ENCODE measurements around the gene LRRC74A.
"Not testable (repeated sequence)": the region's sequence is repeated elsewhere in the genome, so short reads cannot be mapped to it uniquely, and the experiment has no call there.

Gene LRRC74A

DNA sequence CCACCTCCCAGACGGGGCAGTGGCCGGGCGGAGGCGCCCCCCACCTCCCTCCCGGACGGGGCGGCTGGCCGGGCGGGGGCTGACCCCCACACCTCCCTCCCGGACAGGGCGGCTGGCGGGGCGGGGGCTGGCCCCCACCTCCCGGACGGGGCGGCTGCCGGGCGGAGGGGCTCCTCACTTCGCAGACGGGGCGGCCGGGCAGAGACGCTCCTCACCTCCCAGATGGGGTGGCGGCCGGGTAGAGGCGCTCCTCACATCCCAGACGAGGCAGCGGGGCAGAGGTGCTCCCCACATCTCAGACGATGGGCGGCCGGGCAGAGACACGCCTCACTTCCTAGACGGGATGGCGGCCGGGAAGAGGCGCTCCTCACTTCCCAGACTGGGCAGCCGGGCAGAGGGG lies 71.8 kb downstream of the LRRC74A start:
- not testable (repeated sequence) for DNase-seq

DNA sequence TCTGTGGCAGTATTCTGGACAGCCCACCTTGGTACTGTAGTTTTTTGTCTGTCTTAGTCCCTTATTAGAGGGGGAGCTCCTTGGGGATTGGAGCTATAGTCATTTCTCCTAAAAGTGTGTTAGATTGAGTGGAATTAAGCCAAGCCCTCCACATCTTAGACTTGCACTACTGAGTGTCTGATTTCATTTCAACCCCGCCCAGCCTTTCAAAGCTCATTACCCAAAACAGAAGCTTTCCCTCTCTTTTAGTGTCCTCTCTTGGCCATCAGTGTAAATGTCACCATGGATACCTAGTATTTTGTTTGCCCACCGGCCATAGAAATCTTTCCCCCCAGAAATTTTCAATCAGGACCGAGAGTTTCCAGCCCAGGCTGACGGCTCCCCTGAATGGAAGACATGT lies 74.5 kb downstream of the LRRC74A start:
- no peak for DNase-seq

DNA sequence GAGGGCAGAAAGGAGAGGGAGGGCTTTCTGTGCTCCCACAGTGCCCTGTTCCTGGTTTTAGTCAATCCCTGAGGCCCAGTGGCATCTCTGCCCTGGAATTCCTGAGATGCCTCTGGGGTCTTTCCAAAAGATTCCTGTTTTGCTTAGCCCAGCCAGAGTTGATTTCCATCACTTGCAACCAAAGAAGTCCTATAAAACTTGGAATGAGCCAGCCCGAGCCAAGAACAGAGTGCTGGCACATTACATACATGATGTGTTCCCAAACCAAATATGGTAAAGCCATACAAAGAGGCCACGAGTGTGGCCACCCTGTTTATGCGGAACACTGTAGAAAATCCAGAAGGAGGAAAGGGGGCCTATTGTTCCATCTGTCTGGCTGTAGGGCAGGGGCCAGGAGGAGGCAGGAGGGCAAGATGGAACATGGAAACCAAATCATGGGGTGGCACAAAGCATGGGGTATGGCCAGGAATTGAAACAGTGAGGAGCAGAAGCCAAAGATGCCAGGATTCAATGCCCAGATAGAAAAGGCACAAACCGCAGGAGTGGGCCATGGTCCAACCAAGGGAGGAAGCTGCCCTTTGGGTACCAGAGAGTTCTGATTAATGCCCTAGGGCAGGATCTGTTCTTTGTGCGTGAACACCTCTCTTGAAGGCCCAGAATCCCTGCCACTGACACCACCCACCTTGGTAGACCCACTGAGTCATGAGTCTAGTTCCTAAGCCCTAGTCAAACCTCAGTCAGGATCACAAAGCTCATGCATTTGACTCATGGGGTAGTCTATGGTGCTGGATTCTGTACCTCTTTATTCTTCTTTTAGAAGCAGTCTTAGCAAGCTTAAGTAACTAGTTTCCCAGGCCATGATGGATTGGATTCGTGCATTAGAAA lies 75.2 kb downstream of the LRRC74A start:
- DNase-seq = no peak

DNA sequence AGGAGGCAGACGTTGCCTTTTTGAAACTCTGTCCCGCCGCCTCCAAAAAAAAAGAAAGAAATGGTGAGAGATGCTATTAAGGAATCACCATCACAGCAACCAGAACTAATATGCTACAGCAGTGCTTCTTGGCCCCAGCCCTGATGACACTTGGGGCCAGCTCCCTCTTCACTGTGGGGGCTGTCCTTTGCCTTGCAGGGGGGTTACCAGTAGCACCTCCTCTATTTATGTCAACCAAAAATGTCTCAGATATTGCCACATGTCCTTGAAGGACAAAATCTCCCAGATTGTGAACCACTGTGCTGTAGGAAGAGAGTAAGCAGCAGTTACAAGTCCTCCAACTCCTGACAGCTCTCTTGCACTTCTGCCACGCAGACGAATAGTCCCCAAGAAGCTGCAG lies 76.4 kb downstream of the LRRC74A start:
- DNase-seq = no peak

DNA sequence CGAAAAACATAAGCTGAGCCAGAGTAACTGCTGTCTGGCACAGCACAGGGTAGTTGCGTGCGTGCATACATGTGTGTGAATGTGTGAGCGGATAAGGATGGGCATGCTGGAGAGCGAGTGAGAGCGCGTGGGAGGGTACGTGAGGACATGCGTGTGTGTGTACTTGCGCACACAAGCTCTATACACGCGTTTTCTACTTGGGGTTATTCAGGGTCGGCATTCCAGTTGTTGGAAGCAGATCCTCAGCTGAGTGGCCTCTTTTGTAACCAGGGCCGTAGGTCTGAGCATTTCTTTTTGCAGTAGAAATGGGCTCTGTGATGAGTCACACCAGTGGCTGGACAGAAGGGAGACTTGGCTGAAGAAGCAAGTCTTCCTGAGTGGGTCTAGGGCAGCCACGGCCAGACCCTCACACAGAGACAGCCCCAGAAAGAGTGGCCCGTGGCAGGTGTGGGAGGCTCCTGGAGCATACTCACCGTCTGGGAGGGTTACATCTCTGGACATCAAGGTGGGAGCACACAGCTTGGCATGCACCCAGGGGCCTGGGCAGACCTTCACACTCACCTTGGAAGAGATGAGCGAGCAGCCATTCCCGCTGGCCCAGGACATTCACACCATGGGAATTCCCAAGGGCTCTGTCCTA lies 78.0 kb downstream of the LRRC74A start:
- no peak for DNase-seq

DNA sequence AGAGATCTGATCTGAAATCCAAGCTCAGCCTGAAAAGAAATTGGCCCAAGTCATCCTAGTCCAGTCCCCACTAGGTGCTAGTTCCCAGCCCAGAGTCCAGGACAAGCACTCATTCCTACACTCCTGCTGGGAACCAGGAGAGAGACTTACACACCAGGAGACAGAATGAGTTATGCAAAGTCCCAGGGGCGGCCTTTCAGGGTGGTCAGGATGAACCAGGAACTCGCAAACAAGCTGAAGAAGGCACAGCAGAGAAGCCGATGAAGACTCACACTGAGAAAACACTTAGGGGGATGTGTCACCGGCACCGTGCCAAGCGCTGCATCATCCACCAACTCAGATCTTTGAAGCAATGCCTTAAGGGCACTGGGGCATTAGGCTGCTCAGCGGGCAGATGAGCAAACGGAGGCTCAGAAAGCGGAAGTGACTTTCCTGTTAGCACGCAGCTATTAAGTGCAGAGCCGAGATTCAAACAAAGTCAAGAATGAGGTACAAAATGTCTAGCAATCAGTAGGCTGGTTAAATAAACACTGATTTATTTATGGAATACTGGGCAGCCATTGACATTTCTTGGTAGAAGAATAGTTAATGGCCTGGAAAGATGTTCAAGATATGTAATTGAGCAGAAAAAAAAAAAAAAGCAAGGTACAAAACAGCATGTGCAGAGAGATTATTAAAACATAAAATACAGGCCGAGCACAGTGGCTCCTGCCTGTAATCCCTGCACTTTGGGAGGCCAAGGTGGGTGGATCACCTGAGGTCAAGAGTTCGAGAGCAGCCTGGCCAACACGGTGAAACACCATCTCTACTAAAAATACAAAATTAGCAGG lies 78.7 kb downstream of the LRRC74A start:
- peak; percentile 80 to 83 for DNase-seq

DNA sequence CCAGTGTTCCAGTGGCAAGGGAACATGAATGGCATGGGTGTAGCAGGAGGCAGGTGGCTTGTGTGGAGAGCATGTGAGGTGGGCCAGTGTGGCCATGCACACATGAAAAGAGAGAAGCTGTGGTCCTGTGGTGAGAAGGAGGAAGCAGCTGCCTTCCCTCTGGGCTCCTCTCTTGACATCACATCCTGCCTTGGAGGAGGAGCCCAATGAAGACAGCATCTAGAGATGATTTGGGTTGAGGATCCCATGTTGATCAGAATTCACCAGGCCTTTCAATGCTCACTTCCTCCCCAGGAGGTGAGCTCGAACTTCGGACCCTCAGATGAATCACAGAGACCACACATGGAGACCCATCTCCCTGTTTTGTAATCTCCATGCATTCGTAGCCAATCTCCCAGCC lies 82.6 kb downstream of the LRRC74A start:
- no peak for DNase-seq

DNA sequence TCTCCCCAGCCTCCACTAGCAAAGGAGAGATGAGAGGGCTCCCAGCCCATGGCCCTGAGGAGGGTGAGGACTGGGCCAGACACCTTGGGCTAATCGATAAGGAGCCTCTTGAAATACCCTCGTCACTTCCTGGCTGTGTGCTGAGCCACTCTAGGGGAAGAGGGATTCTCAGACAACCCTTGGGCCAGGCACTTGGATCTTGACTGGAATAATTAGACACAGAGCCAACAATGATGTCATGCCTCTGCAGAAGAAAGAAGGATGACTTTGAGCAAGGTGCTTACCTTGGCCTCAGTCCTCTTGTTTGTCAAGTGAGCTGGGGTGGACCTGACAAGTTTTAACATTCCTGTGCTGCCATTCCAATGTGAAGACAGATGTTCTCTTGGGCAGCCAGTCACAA lies 83.1 kb downstream of the LRRC74A start:
- DNase-seq = no peak

DNA sequence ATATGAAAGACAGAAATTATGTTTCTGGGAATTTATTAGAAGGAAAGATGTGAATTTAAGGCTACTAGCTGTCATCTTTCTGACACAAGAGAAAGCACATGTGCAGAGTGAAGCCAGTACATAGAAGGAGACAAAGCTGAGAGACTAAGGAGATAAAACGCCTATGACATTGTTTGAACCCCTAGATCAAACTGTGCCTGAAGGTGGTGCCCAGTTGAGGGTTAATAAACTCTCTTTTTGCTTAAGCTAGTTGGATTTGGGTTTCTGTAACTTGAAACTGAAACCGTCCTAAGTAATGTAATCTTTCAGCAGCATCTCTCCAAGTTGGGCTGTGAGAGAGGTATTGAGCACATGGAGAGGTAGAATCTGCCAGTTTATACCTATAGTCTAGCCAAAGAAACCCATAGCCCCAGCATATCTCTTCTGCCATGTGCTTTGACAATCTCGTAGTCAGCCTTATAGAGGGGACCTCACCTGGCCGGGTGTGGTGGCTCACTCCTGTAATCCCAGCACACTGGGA lies 84.2 kb downstream of the LRRC74A start:
- no peak for DNase-seq

DNA sequence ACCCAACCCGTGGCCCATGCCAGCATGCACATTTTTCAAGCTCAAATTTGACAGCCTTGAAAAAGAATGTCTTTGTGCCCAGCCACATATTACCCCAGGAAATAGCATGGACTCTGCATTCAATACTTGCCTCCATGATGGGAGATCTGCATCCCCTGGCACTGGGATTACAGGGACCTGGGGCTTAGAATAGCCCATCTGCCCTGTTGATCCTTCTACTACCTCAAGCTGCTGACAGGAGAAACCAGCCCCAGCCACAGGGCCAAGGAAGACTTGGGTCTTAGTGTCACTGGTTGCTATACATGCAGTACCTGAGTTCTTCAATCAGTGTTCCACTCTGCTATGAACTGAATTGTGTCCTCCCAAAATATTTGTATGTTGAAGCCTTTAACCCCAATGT lies 85.3 kb downstream of the LRRC74A start:
- no peak for DNase-seq

DNA sequence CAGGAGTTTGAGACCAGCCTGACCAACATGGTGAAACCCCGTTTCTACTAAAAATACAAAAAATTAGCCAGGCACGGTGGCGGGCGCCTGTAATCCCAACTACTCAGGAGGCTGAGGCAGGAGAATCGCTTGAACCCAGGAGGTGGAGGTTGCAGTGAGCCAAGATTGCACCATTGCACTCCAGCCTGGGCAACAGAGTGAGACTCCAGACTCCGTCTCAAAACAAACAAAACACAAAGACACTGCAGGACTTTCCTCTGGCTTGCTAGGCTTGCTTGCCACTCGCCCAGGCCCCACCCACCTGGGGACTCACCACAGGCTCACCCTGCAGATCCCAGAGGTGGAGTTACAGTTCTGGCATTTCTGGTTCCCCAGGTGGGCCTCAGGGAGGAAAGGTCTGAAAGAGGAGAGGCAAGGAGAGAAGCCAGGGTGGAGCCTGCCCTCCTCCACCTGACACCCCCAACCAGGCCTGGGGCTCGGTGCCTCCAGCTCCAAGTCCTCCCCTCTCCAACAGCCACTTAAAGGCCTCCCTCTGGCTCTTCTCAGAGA lies 88.4 kb downstream of the LRRC74A start:
- DNase-seq = not testable (repeated sequence)

DNA sequence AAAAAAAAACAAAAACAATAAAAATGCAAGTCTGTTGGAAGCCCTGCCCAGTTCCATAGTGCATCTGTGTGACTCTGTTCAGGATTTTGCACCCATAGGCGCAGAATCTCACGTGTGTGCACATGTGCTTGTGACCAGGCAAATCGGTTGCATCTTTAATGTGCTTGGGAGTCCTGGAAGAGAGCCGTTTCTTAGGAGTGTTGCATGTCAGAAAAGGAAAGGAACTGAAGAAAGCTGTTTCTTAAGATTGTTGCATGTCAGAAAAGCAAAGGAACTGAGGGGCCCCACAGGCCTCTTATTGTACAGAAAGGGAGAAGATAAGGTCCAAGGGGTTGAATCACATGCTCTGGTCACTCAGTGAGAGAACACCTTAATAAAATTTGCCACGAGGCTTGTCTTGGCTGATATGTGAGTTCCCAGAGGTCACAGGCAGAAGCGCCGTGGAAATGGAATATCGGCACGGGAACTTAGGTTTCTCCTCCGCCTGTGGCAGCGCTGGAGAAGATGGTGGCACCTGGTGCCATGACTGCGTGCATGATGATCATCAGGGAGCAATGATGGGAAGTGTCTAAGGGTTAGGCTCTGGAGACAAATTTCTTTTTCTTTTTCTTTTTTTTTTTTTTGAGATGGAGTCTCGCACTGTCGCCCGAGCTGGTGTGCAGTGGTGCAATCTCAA lies 90.0 kb downstream of the LRRC74A start:
- DNase-seq = no peak

DNA sequence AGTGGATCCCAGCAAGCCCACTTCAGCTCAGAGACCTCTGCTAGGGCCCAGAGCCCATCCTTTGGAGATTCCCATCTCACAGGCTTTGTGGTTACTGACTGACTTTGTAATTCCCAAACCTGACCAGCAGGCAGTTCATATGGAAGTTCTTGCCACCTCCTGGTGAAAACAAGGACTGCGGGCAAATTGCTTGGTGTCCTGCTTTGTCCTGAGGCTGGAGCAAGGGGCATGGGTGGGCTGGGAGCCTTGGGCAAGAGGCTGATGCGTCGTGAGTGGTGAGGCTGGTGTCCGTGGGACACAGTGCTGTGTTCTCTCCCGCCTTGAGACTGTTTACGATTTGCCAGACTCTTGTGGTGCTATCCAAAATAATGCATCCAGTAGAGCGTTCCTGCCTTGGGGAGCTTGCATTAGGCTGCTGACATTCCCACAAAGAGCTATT lies 91.0 kb downstream of the LRRC74A start:
- no peak for DNase-seq

DNA sequence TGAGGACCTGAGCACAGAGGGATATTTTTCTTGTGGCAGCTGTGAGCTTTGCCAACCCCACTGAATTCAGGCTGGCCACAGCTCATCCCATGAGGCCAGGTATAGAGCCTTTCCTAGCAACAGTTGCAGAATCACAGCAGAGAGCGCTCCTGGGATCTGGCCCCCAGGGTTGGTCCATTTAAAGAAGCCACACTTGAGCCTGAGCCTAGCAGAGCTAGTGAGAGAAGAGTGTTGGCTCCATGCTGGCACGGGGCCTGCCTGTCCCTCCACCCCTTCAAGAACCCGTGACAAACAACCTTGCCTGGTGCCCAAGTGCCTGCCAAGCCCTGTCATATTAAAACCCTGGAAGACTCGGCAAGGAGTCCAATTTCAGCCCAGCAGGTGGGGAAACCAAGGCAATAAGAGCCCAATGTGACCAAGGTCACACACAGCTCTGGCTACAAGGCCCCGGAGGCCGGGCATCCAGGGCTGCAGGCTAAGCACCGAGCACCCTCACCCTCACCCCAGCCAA lies 91.6 kb downstream of the LRRC74A start:
- DNase-seq = no peak

DNA sequence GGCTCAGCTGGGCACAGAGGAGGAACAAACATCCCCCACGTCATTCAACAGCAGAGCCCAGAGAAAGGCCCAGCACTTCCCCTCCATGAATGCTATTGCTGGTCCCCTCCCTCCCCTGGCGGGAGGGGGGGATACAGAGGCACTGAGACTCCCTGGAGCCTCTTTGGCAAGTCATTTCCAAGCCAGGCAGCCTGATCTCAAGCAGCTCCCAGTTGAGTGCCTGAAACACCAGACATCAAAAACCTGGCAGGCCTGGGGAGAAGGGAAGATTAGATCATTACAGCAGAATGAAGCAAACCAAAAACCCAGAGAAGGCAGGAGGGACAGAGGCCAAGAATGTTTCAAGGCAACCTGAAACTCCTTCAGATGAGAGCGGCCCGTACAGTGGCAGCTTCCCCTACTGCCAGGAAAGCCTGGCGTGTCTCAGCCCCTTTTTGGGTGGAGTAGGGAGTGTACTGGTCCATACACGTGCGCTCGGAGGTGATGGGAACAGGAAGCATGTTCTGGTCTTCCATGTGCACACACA lies 92.1 kb downstream of the LRRC74A start:
- no peak for DNase-seq

DNA sequence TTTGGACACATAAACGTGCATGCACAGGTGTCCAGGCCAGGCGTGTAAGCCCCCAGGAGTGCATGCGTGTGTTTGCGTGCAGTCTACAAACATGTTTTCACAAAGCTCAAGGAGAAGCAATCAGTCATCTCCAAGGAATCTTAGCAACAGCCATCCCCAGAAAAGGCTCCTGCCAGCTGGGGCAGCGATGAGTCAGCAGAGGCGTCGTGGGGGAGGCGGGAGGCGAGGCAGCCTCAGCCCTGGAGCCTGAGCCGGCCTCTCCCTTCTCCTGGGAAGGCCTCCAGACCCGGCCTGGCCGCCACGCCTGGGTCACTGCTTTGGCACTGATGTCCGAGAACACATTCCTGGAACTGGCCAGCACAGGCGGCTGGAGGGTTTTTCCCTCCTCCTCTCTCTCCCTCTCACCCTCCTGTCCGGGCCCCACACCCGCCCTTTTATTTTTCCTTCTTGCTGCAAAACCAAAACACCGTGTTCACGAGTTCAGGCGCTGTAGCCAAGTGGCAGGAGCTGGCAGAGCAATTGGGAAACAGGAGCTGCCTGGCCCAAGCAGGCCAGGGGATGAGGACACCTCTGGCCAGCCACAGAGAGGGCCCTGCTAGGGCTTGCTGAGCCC lies 92.7 kb downstream of the LRRC74A start:
- no peak for DNase-seq
